Breast epithelium (tissue), 4 donors: Measurements from ENCODE around the gene FAM98C. TPM values are rescaled to one million over a fixed set of nuclear protein-coding genes. Genes with fewer than 3 reads are reported as not detected.

Experiments used
- DNase-seq, 2 donors: peaks; one replicate each; pipeline ENCODE4 v3.0.0-alpha.2; 2019; ENCODE audit warnings: low spot score in 2 of 2
- H3K27ac ChIP-seq, 2 donors: fragments of 200-600 bp; sonication (generic) in 1 of 2; one replicate each; pipeline ENCODE4 v1.5.1; 2016 to 2019; ENCODE audit warnings: mild to moderate bottlenecking in 1 of 2
- H3K27me3 ChIP-seq, 2 donors: fragments of 200-600 bp; sonication (generic) in 1 of 2; one replicate each; pipeline versions ENCODE4 v1.5.1 to v1.6.0; 2017 to 2019; ENCODE audit warnings: control low read depth in 1 of 2, mild to moderate bottlenecking in 1 of 2
- H3K36me3 ChIP-seq: fragments of 200-600 bp; one replicate; pipeline ENCODE4 v1.5.1; 2019
- H3K4me1 ChIP-seq, 2 donors: fragments of 200-600 bp; sonication (generic); one replicate each; pipeline ENCODE4 v1.5.1; 2016 to 2019; ENCODE audit warnings: control low read depth in 1 of 2
- H3K4me3 ChIP-seq, 3 donors: fragments of 200-600 bp; sonication (generic); 1 replicate in 2 of 3; 2 replicates in 1 of 3; pipeline ENCODE4 v1.5.1; 2016 to 2019; ENCODE audit warnings: mild to moderate bottlenecking in 3 of 3, moderate library complexity in 2 of 3
- H3K9me3 ChIP-seq, 2 donors: fragments of 200-600 bp; sonication (generic) in 1 of 2; one replicate each; pipeline ENCODE4 v1.5.1; 2016 to 2019; ENCODE audit warnings: control low read depth in 1 of 2
- CTCF ChIP-seq, 3 donors: fragments of 450-650 bp; IDR thresholded peaks; one replicate each; pipeline ENCODE4 v1.5.1; 2016 to 2017; ENCODE audit warnings: antibody characterized with exemption in 3 of 3, mild to moderate bottlenecking in 3 of 3, moderate library complexity in 3 of 3
- POLR2A ChIP-seq: fragments of 450-650 bp; IDR thresholded peaks from one replicate; pipeline ENCODE4 v1.6.1; 2016; ENCODE audit warnings: antibody characterized with exemption, mild to moderate bottlenecking, moderate library complexity
- POLR2AphosphoS5 ChIP-seq, 3 donors: sonication (generic); formaldehyde crosslinking; IDR thresholded peaks; one replicate each; pipeline ENCODE4 v1.6.1; 2017; ENCODE audit warnings: antibody characterized with exemption in 3 of 3
- intact Hi-C: fragments of 100-400 bp; cut with DNase I; formaldehyde crosslinking; loops from one replicate; pipeline ENCODE4 v1.15.1; 2023; ENCODE audit warnings: low total_unique reads
- total RNA-seq, 3 donors: library from RNA; depleted of rRNA; stranded (reverse); fragments of >200 nt; gene quantifications; one replicate each; pipeline ENCODE4 v1.1.0, GENCODE V29; 2016

FAM98C gene
- total RNA-seq, 3 donors from 2014 or later: 21.1 to 32.6 (median 22.9) TPM

GRCh38 chr19:38449518-38449917, 46.6 kb downstream of the FAM98C start:
- DNase-seq: no peak
- intact Hi-C loops: no loop called here
- Histone ChIP-seq H3K27ac (no peak overlapping the region), H3K9me3 (no peaks in the 10 kb centered on the region), H3K4me3 (no peak overlapping the region), H3K27me3 (no peaks in the 10 kb centered on the region), H3K4me1 (no peaks in the 10 kb centered on the region), H3K36me3 (no peaks in the 10 kb centered on the region)
- TF ChIP-seq POLR2AphosphoS5 (IDR thresholded peaks at IDR 0.05) (no peak), CTCF (IDR thresholded peaks at IDR 0.05) (no peak), POLR2A (no peak)

- intact Hi-C loops: no loop called here
- Histone ChIP-seq H3K36me3 (no peaks in the 10 kb centered on the region), H3K27ac (no peak overlapping the region), H3K27me3 (no peaks in the 10 kb centered on the region), H3K4me3 (no peak overlapping the region), H3K4me1 (no peaks in the 10 kb centered on the region), H3K9me3 (no peaks in the 10 kb centered on the region)
- no peak for DNase-seq
- TF ChIP-seq POLR2A: no peak
- no peak for TF ChIP-seq CTCF (IDR thresholded peaks at IDR 0.05)
- no peak for TF ChIP-seq POLR2AphosphoS5 (IDR thresholded peaks at IDR 0.05)
These were observed 48.1 kb downstream of the FAM98C start for GRCh38 chr19:38451036-38451435.

- Histone ChIP-seq H3K36me3 (no peaks in the 10 kb centered on the region), H3K4me3 (no peak overlapping the region), H3K27me3 (no peaks in the 10 kb centered on the region), H3K9me3 (no peaks in the 10 kb centered on the region), H3K27ac (no peak overlapping the region), H3K4me1 (no peaks in the 10 kb centered on the region)
- no peak for TF ChIP-seq CTCF (IDR thresholded peaks at IDR 0.05)
- no peak for TF ChIP-seq POLR2A
- no peak for TF ChIP-seq POLR2AphosphoS5 (IDR thresholded peaks at IDR 0.05)
- DNase-seq: no peak
- intact Hi-C loops: no loop called here
These were observed 48.7 kb downstream of the FAM98C start for GRCh38 chr19:38451629-38452028.

GRCh38 chr19:38452430-38453366, 49.8 kb downstream of the FAM98C start:
- no peaks in the 10 kb centered on the region for H3K27me3 ChIP-seq
- no peaks in the 10 kb centered on the region for H3K9me3 ChIP-seq
- intact Hi-C loops: no loop called here
- no peak overlapping the region for H3K27ac ChIP-seq
- TF ChIP-seq CTCF (IDR thresholded peaks at IDR 0.05) (no peak), POLR2A (no peak), POLR2AphosphoS5 (IDR thresholded peaks at IDR 0.05) (no peak)
- no peaks in the 10 kb centered on the region for H3K4me1 ChIP-seq
- no peak overlapping the region for H3K4me3 ChIP-seq
- DNase-seq: no peak
- no peaks in the 10 kb centered on the region for H3K36me3 ChIP-seq

DNA sequence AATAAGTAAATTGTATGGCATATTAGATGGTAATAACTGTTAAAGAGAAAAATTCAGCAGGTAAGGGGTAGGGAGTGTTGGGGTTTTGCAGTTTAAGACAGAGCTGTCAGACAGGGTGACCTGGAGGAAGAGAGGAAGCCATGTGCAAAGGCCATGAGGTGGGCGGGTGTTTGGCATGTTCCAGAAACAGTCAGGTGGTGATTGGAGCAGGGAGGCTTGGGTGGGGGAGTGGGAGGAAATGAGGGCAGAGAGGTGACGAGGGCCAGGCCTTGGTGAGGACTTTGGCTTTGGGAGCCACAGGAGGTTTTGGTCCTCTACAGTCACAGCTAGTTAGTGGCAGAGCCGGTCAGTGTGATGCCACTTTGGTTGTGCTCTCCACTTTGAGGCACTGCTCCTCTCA, 50.7 kb downstream of the FAM98C start:
- TF ChIP-seq POLR2A (no peak), POLR2AphosphoS5 (IDR thresholded peaks at IDR 0.05) (no peak), CTCF (IDR thresholded peaks at IDR 0.05) (no peak)

More for the DNA sequence above, 50.7 kb downstream of the FAM98C start:
- H3K9me3 ChIP-seq: no peaks in the 10 kb centered on the region
- intact Hi-C loops: no loop called here
- no peaks in the 10 kb centered on the region for H3K27me3 ChIP-seq
- DNase-seq: no peak
- no peaks in the 10 kb centered on the region for H3K4me1 ChIP-seq
- no peaks in the 10 kb centered on the region for H3K36me3 ChIP-seq
- H3K27ac ChIP-seq: no peak overlapping the region
- no peak overlapping the region for H3K4me3 ChIP-seq
